Small intestine (tissue), 7 donors: Measurements from ENCODE around the gene ZNF217. TPM values are rescaled to one million over a fixed set of nuclear protein-coding genes. Genes with fewer than 3 reads are reported as not detected.
"Not testable (repeated sequence)": the region's sequence is repeated elsewhere in the genome, so short reads cannot be mapped to it uniquely, and the experiment has no call there.

ENCODE experiments used
- DNase-seq, 2 donors: peaks; one replicate each; pipeline versions ENCODE4 v3.0.0 to v3.0.0-alpha.2; 2013
- FAIRE-seq: peaks from 2 replicates; lab custom pipeline; 2012; peaks lifted over from hg19 to GRCh38; lab: Jason Lieb, UNC
- H3K27ac ChIP-seq, 3 donors: one replicate each; pipeline ENCODE4 v1.5.1; 2013; ENCODE audit warnings: low read length in 2 of 3, mild to moderate bottlenecking in 2 of 3, control low read depth in 1 of 3, inconsistent platforms in 1 of 3, low read depth in 1 of 3, moderate library complexity in 1 of 3
- H3K27me3 ChIP-seq, 3 donors: one replicate each; pipeline ENCODE4 v1.6.1; 2013; ENCODE audit warnings: low read length in 3 of 3, inconsistent platforms in 1 of 3; ENCODE audit not compliant: control insufficient read depth in 3 of 3, insufficient read depth in 3 of 3
- H3K36me3 ChIP-seq, 3 donors: one replicate each; pipeline ENCODE4 v1.6.1; 2013; ENCODE audit warnings: low read length in 3 of 3, inconsistent platforms in 1 of 3, low read depth in 1 of 3, mild to moderate bottlenecking in 1 of 3, moderate library complexity in 1 of 3; ENCODE audit not compliant: control insufficient read depth in 3 of 3, insufficient read depth in 2 of 3
- H3K4me1 ChIP-seq, 3 donors: one replicate each; pipeline ENCODE4 v1.6.1; 2013; ENCODE audit warnings: low read length in 2 of 3, inconsistent platforms in 1 of 3, low read depth in 1 of 3, mild to moderate bottlenecking in 1 of 3, moderate library complexity in 1 of 3; ENCODE audit not compliant: control insufficient read depth in 3 of 3, insufficient read depth in 2 of 3
- H3K4me3 ChIP-seq, 3 donors: one replicate each; pipeline ENCODE4 v1.5.1; 2013; ENCODE audit warnings: low read length in 3 of 3, control low read depth in 1 of 3, inconsistent platforms in 1 of 3, low read depth in 1 of 3, mild to moderate bottlenecking in 1 of 3, moderate library complexity in 1 of 3
- H3K9me3 ChIP-seq, 2 donors: one replicate each; pipeline ENCODE4 v1.6.1; 2013; ENCODE audit warnings: low read depth in 1 of 2, low read length in 1 of 2; ENCODE audit not compliant: control insufficient read depth in 2 of 2, insufficient read depth in 1 of 2
- WGBS, 3 donors: extraction: QIAGEN DNeasy Blood & Tissue Kit; methylation state at CpG; one replicate each; pipeline ENCODE4 v1.1.7; 2013; 5-methylcytosine and 5-hydroxymethylcytosine counted together
- polyA plus RNA-seq, 4 donors: library from polyadenylated mRNA; stranded (reverse) in 3 of 4; unstranded in 1 of 4; fragments of 200-250 nt in 3 of 4; fragments of 120-200 nt in 1 of 4; gene quantifications; one replicate each; pipeline versions ENCODE4 v1.2.1 to v1.2.3, GENCODE V29; 2013
- donor health status: healthy with polysubstance abuse.
- donor health status: control.
- donor health status: control.
- donor health status: Bipolar disorder and iron deficiency.
- donor health status: healthy.

Gene ZNF217
- polyA plus RNA-seq, 4 donors: 4.1 to 33.7 (median 8.7) TPM

- Histone ChIP-seq H3K27me3 (no peaks in the 10 kb centered on the region), H3K9me3 (no peaks in the 10 kb centered on the region), H3K36me3 (peaks cover 0 to 2% (median 0%) of the 10 kb centered on the region in 3 donors), H3K4me1 (no peaks in the 10 kb centered on the region), H3K4me3 (no peak overlapping the region), H3K27ac (no peak overlapping the region)
- FAIRE-seq (no peak), DNase-seq (no peak)
- 74 to 89% (median 87%) methylated on average over 2 of the region's 2 CpGs for WGBS, 3 donors
Observed at GRCh38 chr20:53555816-53556215, 37.8 kb downstream of the ZNF217 start.

GRCh38 chr20:53555081-53555480, 38.6 kb downstream of the ZNF217 start:
- Histone ChIP-seq H3K27ac (no peak overlapping the region), H3K9me3 (no peaks in the 10 kb centered on the region), H3K4me1 (no peaks in the 10 kb centered on the region), H3K4me3 (no peak overlapping the region), H3K27me3 (no peaks in the 10 kb centered on the region), H3K36me3 (no peaks in the 10 kb centered on the region)
- 79 to 81% (median 80%) methylated on average over 4 of the region's 4 CpGs for WGBS, 3 donors
- FAIRE-seq (no peak), DNase-seq (no peak)

GRCh38 chr20:53552572-53552893, 41.1 kb downstream of the ZNF217 start:
- H3K27ac ChIP-seq, H3K4me1 ChIP-seq, DNase-seq, H3K9me3 ChIP-seq, H3K27me3 ChIP-seq, H3K36me3 ChIP-seq, FAIRE-seq, H3K4me3 ChIP-seq: not testable (repeated sequence)
- WGBS, 3 donors: 96 to 98% (median 98%) methylated on average over 6 of the region's 6 CpGs

GRCh38 chr20:53551719-53552571, 41.7 kb downstream of the ZNF217 start:
- DNase-seq, H3K4me1 ChIP-seq, H3K36me3 ChIP-seq, H3K27me3 ChIP-seq, FAIRE-seq, H3K9me3 ChIP-seq, H3K4me3 ChIP-seq, H3K27ac ChIP-seq: not testable (repeated sequence)
- 76 to 80% (median 79%) methylated on average over 12 of the region's 12 CpGs for WGBS, 3 donors

GRCh38 chr20:53550280-53551187, 43.1 kb downstream of the ZNF217 start:
- DNase-seq (no peak), FAIRE-seq (no peak)
- no peak overlapping the region for H3K4me3 ChIP-seq
- H3K9me3 ChIP-seq: no peaks in the 10 kb centered on the region
- no peaks in the 10 kb centered on the region for H3K36me3 ChIP-seq
- WGBS, 3 donors: 81 to 88% (median 82%) methylated on average over 11 of the region's 11 CpGs
- H3K27ac ChIP-seq: no peak overlapping the region
- no peaks in the 10 kb centered on the region for H3K27me3 ChIP-seq
- no peaks in the 10 kb centered on the region for H3K4me1 ChIP-seq

GRCh38 chr20:53547664-53548239, 45.9 kb downstream of the ZNF217 start:
- Histone ChIP-seq H3K27ac (no peak overlapping the region), H3K9me3 (no peaks in the 10 kb centered on the region), H3K4me3 (no peak overlapping the region), H3K36me3 (no peaks in the 10 kb centered on the region), H3K4me1 (no peaks in the 10 kb centered on the region), H3K27me3 (no peaks in the 10 kb centered on the region)
- FAIRE-seq (no peak), DNase-seq (peak; percentile 62 to 67)
- WGBS, 3 donors: 33 to 40% (median 38%) methylated on average over 7 of the region's 7 CpGs

- H3K4me1 ChIP-seq: no peaks in the 10 kb centered on the region
- no peaks in the 10 kb centered on the region for H3K9me3 ChIP-seq
- H3K27me3 ChIP-seq: no peaks in the 10 kb centered on the region
- FAIRE-seq (no peak), DNase-seq (no peak)
- H3K36me3 ChIP-seq: no peaks in the 10 kb centered on the region
- H3K4me3 ChIP-seq: no peak overlapping the region
- WGBS, 3 donors: 55 to 69% (median 64%) methylated on average over 4 of the region's 4 CpGs
- no peak overlapping the region for H3K27ac ChIP-seq
Observed at GRCh38 chr20:53539516-53539915, 54.1 kb downstream of the ZNF217 start.

GRCh38 chr20:53536382-53536781, 57.3 kb downstream of the ZNF217 start:
- not testable (repeated sequence) for H3K36me3 ChIP-seq, FAIRE-seq, H3K4me3 ChIP-seq, DNase-seq, H3K9me3 ChIP-seq, H3K27ac ChIP-seq, H3K4me1 ChIP-seq, H3K27me3 ChIP-seq
- WGBS, 3 donors: 74 to 88% (median 81%) methylated on average over 3 of the region's 3 CpGs
